Measurements from ENCODE around the gene ZMYM2. TPM values are rescaled to one million over a fixed set of nuclear protein-coding genes. Genes with fewer than 3 reads are reported as not detected.

The ZMYM2 gene
- total RNA-seq, 1 donor from 2014 or later: 75.2 TPM

GRCh38 chr13:20043207-20043925 lies 84.8 kb downstream of the ZMYM2 start:
- DNase-seq (no peak), ATAC-seq (ENCODE audit: low read depth) (no peak)
- Mint-ChIP-seq H3K4me3 (no peak overlapping the region), H3K36me3 (ENCODE audit: low read depth) (peaks cover 73% of the 10 kb centered on the region), H3K27ac (no peak overlapping the region), H3K4me1 (peaks cover 2% of the 10 kb centered on the region), H3K9me3 (peaks cover under 1% of the 10 kb centered on the region), H3K27me3 (no peaks in the 10 kb centered on the region)
- POLR2A ChIA-PET: no interaction called here
- intact Hi-C loops (cut with micrococcal nuclease): loop anchor here (5.0 kb wide), 1 partner anchor 41 kb away; no protein-coding TSS in a partner anchor
- CTCF ChIA-PET: no interaction called here
- no peak for TF ChIP-seq CTCF (IDR thresholded peaks at IDR 0.05)

DNA sequence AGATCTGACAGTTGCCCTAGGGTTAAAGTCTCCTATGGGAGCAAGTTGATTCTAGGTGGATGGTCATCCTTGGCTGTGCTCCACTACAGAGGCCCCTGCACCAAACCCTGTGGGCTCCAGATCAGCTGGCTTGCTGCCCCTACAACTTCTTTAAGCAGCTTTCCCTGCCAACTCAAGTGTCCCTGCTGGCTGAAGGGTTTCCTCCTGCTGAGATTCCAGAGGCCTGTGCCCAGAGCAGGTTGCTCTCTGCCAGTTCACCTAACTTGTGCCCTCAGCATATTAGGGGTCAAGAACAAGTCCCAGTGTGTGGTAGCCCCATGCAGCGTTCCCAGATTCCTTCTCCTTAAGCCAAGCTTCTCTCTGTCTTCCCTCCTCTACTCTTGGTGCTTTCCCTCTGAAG lies 85.6 kb downstream of the ZMYM2 start:
- H3K4me1 Mint-ChIP-seq: peaks cover 8% of the 10 kb centered on the region
- POLR2A ChIA-PET: no interaction called here
- no peak for ATAC-seq (ENCODE audit: low read depth)
- no peak overlapping the region for H3K4me3 Mint-ChIP-seq
- no peak for DNase-seq
- intact Hi-C loops (cut with micrococcal nuclease): loop anchor here (5.0 kb wide), 1 partner anchor 42 kb away; no protein-coding TSS in a partner anchor
- no peak overlapping the region for H3K27ac Mint-ChIP-seq
- no peaks in the 10 kb centered on the region for H3K27me3 Mint-ChIP-seq
- H3K36me3 Mint-ChIP-seq (ENCODE audit: low read depth): peaks cover 70% of the 10 kb centered on the region
- CTCF ChIA-PET: no interaction called here
- TF ChIP-seq CTCF (IDR thresholded peaks at IDR 0.05): no peak
- no peaks in the 10 kb centered on the region for H3K9me3 Mint-ChIP-seq

DNA sequence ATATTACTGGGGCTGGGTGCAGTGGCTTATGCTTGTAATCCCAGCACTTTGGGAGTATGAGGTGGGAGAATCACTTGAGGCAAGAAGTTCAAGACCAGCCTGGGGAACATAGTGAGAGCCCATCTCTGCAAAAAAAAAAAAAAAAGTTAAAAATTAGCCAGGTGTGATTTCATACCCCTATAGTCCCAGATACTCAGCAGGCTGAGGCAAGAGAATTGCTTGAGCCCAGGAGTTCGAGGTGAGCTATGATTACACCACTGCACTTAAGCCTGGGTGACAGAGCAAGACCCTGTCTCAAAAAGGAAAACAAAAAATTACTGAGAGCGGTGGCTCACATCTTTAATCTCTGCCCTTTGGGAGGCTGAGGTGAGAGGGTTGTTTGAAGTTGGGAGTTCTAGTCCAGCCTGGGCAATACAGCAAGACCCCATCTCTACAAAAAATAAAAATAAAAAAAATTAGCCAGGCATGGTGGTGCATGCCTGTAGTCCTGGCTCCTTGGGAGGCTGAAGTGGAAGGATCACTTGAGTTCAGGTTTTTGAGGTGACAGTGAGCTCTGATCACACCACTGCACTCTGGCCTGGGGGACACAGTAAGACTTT lies 87.5 kb downstream of the ZMYM2 start:
- CTCF ChIA-PET: no interaction called here
- Mint-ChIP-seq H3K9me3 (no peaks in the 10 kb centered on the region), H3K4me1 (peaks cover 18% of the 10 kb centered on the region), H3K36me3 (ENCODE audit: low read depth) (peaks cover 55% of the 10 kb centered on the region), H3K27me3 (no peaks in the 10 kb centered on the region), H3K27ac (no peak overlapping the region), H3K4me3 (no peak overlapping the region)
- intact Hi-C loops (cut with micrococcal nuclease): no loop called here
- POLR2A ChIA-PET: no interaction called here
- no peak for ATAC-seq (ENCODE audit: low read depth)
- TF ChIP-seq CTCF (IDR thresholded peaks at IDR 0.05): no peak
- no peak for DNase-seq

- Mint-ChIP-seq H3K36me3 (ENCODE audit: low read depth) (peaks cover 51% of the 10 kb centered on the region), H3K27ac (no peak overlapping the region), H3K4me3 (peak overlapping the region; percentile 15), H3K9me3 (no peaks in the 10 kb centered on the region), H3K4me1 (peaks cover 18% of the 10 kb centered on the region), H3K27me3 (no peaks in the 10 kb centered on the region)
- ChIA-PET CTCF (no interaction called here), POLR2A (no interaction called here)
- DNase-seq: no peak
- no peak for TF ChIP-seq CTCF (IDR thresholded peaks at IDR 0.05)
- intact Hi-C loops (cut with micrococcal nuclease): no loop called here
- no peak for ATAC-seq (ENCODE audit: low read depth)
Observed at GRCh38 chr13:20049558-20050473, 91.3 kb downstream of the ZMYM2 start.

DNA sequence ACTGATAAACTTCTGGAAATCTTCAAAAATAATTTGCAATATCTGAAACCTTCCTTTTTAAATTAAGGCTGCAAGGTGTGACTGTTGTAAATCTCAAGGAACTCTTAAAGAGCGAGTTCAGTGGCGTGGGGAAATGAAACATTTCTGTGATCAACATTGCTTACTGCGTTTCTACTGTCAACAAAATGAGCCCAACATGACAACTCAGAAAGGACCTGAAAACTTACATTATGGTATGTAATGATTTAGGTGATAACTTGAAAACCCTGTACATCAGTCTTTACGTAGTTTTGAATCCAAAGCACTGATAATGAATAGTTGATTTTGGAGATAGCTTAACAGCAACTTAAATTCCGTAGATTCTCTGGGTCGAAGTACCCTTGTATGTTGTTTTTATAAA lies 92.8 kb downstream of the ZMYM2 start:
- POLR2A ChIA-PET: no interaction called here
- H3K4me3 Mint-ChIP-seq: no peak overlapping the region
- H3K9me3 Mint-ChIP-seq: no peaks in the 10 kb centered on the region
- peaks cover 18% of the 10 kb centered on the region for H3K4me1 Mint-ChIP-seq
- H3K27ac Mint-ChIP-seq: no peak overlapping the region
- ATAC-seq (ENCODE audit: low read depth) (no peak), DNase-seq (no peak)
- CTCF ChIA-PET: no interaction called here
- peaks cover 55% of the 10 kb centered on the region for H3K36me3 Mint-ChIP-seq (ENCODE audit: low read depth)
- H3K27me3 Mint-ChIP-seq: no peaks in the 10 kb centered on the region
- TF ChIP-seq CTCF (IDR thresholded peaks at IDR 0.05): no peak
- intact Hi-C loops (cut with micrococcal nuclease): no loop called here
